Right cardiac atrium (tissue), 5 donors: ENCODE results near the gene DAAM2. TPM values are rescaled to one million over a fixed set of nuclear protein-coding genes. Genes with fewer than 3 reads are reported as not detected.

Experiments
- ATAC-seq, 2 donors: fragments of 200-7000 bp; cut with Tn5 transposase; one replicate each; pipeline versions ENCODE4 v1.8.0 to v1.9.1; 2020; ENCODE audit warnings: moderate library complexity in 2 of 2, mild to moderate bottlenecking in 1 of 2
- DNase-seq, 3 donors: peaks; one replicate each; pipeline ENCODE4 v3.0.0-alpha.2; 2020
- H3K27ac ChIP-seq: one replicate; pipeline ENCODE4 v1.5.1; 2013; ENCODE audit warnings: mild to moderate bottlenecking, low read length, control low read depth, moderate library complexity
- H3K27me3 ChIP-seq: one replicate; pipeline ENCODE4 v1.6.1; 2013; ENCODE audit not compliant: control insufficient read depth, insufficient read depth
- H3K4me1 ChIP-seq: one replicate; pipeline ENCODE4 v1.6.1; 2013; ENCODE audit warnings: low read length; ENCODE audit not compliant: control insufficient read depth, insufficient read depth
- H3K4me3 ChIP-seq: one replicate; pipeline ENCODE4 v1.5.1; 2013; ENCODE audit warnings: low read length, control low read depth
- H3K9me3 ChIP-seq: one replicate; pipeline ENCODE4 v1.6.1; 2013; ENCODE audit warnings: low read length; ENCODE audit not compliant: control insufficient read depth
- WGBS: extraction: QIAGEN DNeasy Blood & Tissue Kit; methylation state at CpG from one replicate; pipeline ENCODE4 v1.1.7; 2013; 5-methylcytosine and 5-hydroxymethylcytosine counted together
- intact Hi-C, 4 donors: fragments of 100-400 bp; cut with DNase I; formaldehyde crosslinking; loops; one replicate each; pipeline versions ENCODE4 v1.11.0 to v1.14.0; 2022 to 2023
- polyA plus RNA-seq: library from polyadenylated mRNA; stranded (reverse); fragments of 200-250 nt; gene quantifications from one replicate; pipeline ENCODE4 v1.2.3, GENCODE V29; 2013
- total RNA-seq, 4 donors: library from RNA; stranded (reverse); fragmentation: NEBNext Ultra II Directional; extraction: Animal tissue kit (Norgen Biotek cat#: 25700); gene quantifications; one replicate each; pipeline ENCODE4 v1.2.1, GENCODE V29; 2021
- donor health status: healthy with polysubstance abuse.
- donor health status: DM: no; HTN: yes; CAD: no.
- donor health status: DM: no; HTN: no; CAD: no.
- donor health status: DM: no; HTN: yes; CAD: no; lungs with severe emphysema.
- donor health status: DM: yes; HTN: yes; CAD: no.

DAAM2 gene
- total and polyA plus RNA-seq, 5 donors: 7.2 to 11.5 (median 9.9) TPM

DNA sequence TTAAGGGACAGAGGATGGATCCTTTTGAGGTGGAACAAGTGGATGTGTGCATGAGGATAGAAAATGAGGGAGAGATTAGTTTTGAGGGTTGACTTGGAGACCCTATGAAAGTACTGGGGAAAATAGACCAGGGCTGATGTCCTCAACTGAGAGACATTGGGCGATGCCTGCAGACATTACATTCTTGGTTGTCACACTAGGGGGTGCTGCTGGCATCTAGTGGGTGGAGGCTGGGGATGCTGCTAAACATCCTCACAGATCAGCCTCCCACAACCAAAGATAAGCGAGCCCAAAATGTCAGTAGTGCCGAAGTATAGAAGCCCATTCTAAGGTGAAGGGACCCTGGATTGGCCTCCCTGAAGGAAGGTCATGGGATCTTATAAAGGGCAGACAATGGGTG lies 78.8 kb downstream of the DAAM2 start:
- Histone ChIP-seq H3K4me3 (no peak overlapping the region), H3K9me3 (no peaks in the 10 kb centered on the region), H3K4me1 (no peaks in the 10 kb centered on the region), H3K27ac (no peak overlapping the region), H3K27me3 (no peaks in the 10 kb centered on the region)
- intact Hi-C loops: no loop called here
- DNase-seq: no peak
- 99% methylated on average over 3 of the region's 3 CpGs for WGBS
- ATAC-seq: no peak

DNA sequence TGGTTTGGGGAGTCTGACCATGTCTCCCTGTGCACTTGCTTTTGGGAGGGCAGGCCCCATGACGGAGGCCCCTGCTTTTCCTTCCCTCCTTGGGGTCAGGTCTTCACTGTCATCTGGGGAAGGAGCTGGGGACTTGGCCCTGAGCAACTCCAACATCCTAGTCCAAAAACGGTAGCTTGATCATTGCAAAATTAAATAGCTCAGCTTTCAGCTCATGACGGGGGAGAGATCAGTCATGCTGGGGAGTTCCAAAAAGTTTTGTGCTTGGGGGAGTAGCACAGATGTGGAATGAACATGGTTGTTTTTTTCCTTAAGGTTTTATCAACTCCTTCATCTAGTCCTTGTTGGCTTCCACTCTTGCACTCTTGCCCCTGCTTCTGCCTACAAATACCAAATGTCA lies 81.3 kb downstream of the DAAM2 start:
- 76% methylated on average over 3 of the region's 3 CpGs for WGBS
- no peak overlapping the region for H3K27ac ChIP-seq
- no peak for ATAC-seq

DNA sequence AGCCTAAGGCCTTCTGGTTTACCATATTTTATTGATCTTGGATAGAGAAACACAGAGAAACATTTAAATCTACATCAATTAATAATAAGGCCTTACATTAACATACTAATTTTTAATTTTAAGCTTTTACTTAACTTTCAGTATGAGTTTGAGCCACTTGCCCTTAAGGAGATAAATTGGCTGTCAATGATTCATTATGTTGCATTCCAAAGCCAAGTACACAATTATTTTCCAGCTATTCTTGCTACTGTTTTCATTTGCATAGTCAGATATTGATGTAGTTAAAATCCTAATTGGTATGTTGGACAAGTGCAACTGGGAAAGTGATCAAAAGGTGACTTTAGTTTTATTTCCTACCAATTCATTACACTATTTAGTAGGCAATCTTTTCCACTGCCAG lies 83.9 kb downstream of the DAAM2 start:
- H3K9me3 ChIP-seq: no peaks in the 10 kb centered on the region
- no peak for DNase-seq
- no peak for ATAC-seq
- H3K4me1 ChIP-seq: no peaks in the 10 kb centered on the region
- no peak overlapping the region for H3K27ac ChIP-seq
- no peak overlapping the region for H3K4me3 ChIP-seq
- intact Hi-C loops: no loop called here
- H3K27me3 ChIP-seq: no peaks in the 10 kb centered on the region

More for the DNA sequence above, 81.3 kb downstream of the DAAM2 start:
- H3K4me3 ChIP-seq: no peak overlapping the region
- no peaks in the 10 kb centered on the region for H3K27me3 ChIP-seq
- no peaks in the 10 kb centered on the region for H3K4me1 ChIP-seq
- no peak for DNase-seq
- H3K9me3 ChIP-seq: no peaks in the 10 kb centered on the region
- intact Hi-C loops: no loop called here

DNA sequence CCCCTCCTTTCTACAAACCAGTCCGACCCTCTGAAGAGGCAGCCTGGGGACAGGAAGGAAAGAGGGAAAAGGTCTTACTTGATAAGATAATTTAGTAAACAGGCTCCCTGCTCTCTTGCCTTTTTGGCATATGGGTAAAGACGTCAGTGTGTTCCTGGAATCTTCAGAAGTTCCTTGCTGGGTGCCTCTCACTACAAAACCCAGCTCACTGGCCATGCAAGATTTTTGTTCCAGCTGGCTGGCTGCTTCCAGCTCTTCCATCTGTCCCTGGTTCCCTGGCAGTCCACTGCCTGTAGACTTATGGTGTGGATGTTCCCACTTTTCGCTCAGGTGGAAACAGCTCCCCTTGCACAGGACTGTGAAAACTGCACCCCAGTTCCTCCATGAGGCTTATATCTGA lies 84.7 kb downstream of the DAAM2 start:
- DNase-seq (no peak), ATAC-seq (peak in 1 of 2 donors; percentile 20)
- Histone ChIP-seq H3K4me1 (no peaks in the 10 kb centered on the region), H3K27me3 (no peaks in the 10 kb centered on the region), H3K9me3 (no peaks in the 10 kb centered on the region), H3K27ac (no peak overlapping the region), H3K4me3 (no peak overlapping the region)
- WGBS: 54% methylated on average over 3 of the region's 3 CpGs
- intact Hi-C loops: no loop called here

DNA sequence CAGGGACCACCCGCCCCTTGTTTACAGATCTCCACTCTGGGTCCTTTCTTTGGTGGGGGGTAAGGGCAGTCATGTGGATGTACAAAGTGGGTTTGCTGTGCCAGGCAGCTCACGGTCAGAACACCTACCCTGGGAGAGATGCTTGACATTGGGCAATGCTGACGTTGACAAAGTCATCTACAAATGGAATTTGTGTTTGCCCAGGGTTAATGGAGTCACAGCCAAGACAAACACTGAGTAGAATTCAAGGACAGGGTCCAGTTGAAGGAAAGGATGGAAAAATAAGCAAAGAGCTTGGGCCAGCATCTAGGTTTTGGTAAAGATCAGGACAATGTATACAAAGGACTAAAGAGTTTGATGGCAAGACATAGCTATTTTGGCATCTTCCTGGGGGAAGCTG lies 87.4 kb downstream of the DAAM2 start:
- intact Hi-C loops: no loop called here
- 77% methylated on average over 3 of the region's 3 CpGs for WGBS
- Histone ChIP-seq H3K4me1 (peaks cover 7% of the 10 kb centered on the region), H3K4me3 (no peak overlapping the region), H3K27me3 (no peaks in the 10 kb centered on the region), H3K9me3 (no peaks in the 10 kb centered on the region), H3K27ac (no peak overlapping the region)
- DNase-seq (no peak), ATAC-seq (no peak)

DNA sequence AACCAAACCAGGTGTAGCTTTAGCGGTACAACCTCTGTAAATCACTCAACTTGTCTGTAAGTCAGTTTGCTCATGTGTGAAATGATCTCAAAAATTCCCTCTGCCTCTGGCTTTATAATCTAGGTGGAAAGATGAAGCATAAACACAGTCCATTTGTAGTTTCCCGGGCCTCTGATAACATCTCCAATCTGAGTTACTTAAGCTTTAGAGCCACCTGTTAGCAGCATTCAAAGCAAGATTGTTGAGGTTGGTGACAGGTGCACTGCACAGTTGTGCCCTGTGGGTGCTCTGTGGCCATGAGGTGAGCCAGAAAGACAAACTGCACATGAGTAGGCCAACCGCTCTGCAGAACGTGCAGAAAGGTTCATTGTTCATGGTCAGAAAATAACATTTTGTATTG lies 88.4 kb downstream of the DAAM2 start:
- no peak overlapping the region for H3K4me3 ChIP-seq
- ATAC-seq (no peak), DNase-seq (no peak)
- intact Hi-C loops: no loop called here
- no peak overlapping the region for H3K27ac ChIP-seq
- no peaks in the 10 kb centered on the region for H3K27me3 ChIP-seq
- WGBS: 86% methylated on average over 4 of the region's 4 CpGs
- H3K9me3 ChIP-seq: no peaks in the 10 kb centered on the region
- H3K4me1 ChIP-seq: peaks cover 7% of the 10 kb centered on the region

DNA sequence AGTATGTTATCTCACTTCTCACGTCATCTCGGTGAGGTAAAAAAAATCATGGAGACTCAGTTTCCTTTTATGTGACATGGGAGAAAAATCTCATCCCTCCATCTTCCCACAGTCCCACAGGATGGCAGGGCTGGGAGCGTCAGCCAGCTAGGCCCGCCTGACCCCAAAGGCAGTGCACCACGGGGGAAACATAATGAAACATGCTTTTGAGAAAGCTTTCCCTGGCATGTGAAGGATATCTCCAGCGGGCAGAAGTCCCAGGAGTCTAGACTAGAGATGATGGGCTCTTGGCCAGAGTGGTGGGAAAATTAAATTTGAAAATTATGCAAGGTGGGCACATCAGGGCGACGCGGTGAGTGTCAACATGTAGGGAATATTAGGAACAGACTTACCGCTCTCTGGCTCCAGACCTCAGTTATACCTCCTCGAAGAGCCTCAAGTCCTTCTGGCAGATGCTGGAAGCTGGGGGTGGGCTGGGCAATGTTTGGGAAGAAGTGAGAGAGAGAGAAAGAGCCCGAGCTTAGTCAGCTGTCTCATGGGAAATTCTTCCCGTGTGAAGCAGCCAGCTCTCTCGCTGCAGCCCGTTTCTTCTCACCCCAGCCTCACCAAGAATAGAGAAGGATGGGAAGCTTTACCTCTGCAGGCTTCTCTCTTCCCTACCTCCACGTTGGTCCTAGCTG lies 89.8 kb downstream of the DAAM2 start:
- Histone ChIP-seq H3K9me3 (no peaks in the 10 kb centered on the region), H3K4me1 (peaks cover 7% of the 10 kb centered on the region), H3K27me3 (no peaks in the 10 kb centered on the region), H3K4me3 (no peak overlapping the region), H3K27ac (peak overlapping the region; percentile 41)
- ATAC-seq (peak; percentile 12 to 36), DNase-seq (peak in 2 of 3 donors; percentile 56 to 74)
- intact Hi-C loops: no loop called here
- 51% methylated on average over 16 of the region's 16 CpGs for WGBS

DNA sequence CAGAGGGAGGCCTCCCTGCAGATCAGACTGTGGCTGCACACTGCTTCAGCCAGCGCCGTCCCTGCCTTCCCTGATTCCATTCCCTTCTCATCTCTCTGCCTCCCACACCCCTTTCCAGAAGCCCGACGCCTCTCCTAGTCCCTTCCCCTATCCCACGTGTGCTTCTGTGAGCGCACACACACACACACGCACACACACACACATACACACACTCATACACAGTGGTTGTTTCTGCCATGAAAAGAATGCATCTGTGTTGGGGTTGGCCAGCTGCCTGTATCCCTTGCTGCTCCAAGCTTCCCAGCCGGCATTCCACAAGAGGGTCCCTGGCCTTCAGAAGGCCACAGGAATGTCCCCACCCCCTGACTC lies 90.3 kb downstream of the DAAM2 start:
- intact Hi-C loops: no loop called here
- no peaks in the 10 kb centered on the region for H3K9me3 ChIP-seq
- H3K27ac ChIP-seq: no peak overlapping the region
- WGBS: 21% methylated on average over 8 of the region's 8 CpGs
- peak; percentile 63 to 75 for ATAC-seq
- H3K27me3 ChIP-seq: no peaks in the 10 kb centered on the region
- peak; percentile 58 to 88 (median 80) for DNase-seq
- H3K4me3 ChIP-seq: no peak overlapping the region
- peaks cover 9% of the 10 kb centered on the region for H3K4me1 ChIP-seq

DNA sequence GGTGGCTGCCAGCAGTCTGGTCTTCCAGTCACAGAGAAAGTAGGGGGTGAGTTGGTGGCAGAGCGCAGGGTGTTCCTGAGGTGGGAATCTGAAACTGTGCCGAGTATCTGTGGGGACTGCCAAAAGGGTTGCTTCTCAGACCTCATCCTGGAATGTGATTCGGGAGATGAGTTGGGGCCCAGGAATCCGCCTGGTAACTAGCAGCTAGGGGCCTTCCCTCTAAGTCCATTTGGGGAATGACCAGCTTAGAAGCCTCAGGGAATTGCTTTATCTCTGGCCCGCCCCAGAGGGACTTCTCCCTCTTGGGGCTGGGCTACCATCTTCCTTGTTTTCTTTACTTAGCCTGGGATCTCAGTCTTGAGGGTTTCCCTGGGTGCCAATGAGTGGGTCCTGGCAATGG lies 92.5 kb downstream of the DAAM2 start:
- Histone ChIP-seq H3K4me1 (peaks cover 18% of the 10 kb centered on the region), H3K9me3 (no peaks in the 10 kb centered on the region), H3K27me3 (no peaks in the 10 kb centered on the region), H3K27ac (no peak overlapping the region), H3K4me3 (no peak overlapping the region)
- no peak for DNase-seq
- intact Hi-C loops: no loop called here
- ATAC-seq: no peak
- 73% methylated on average over 5 of the region's 5 CpGs for WGBS

DNA sequence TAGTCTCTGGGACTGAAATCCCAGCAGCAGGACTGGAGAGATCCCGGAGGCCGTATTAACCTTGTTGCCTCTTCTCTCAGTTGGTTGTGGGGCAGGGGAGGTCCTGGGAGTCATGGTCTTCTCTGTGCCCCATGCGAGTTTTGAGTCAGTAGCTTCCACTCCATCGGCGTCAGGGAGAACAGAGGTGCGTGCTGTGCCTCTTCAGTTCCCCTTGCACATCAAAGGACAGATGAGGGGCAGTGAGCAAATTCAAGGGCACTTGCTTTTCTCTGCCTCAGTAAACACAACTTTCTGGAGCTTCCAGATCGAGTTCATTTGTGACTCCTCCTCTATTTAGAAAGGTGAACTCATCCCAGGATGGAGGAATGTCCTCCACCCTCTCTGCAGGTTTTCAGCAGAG lies 93.5 kb downstream of the DAAM2 start:
- Histone ChIP-seq H3K27ac (no peak overlapping the region), H3K4me3 (no peak overlapping the region), H3K27me3 (no peaks in the 10 kb centered on the region), H3K4me1 (peaks cover 18% of the 10 kb centered on the region), H3K9me3 (no peaks in the 10 kb centered on the region)
- 88% methylated on average over 7 of the region's 7 CpGs for WGBS
- intact Hi-C loops: no loop called here
- no peak for DNase-seq
- ATAC-seq: no peak

DNA sequence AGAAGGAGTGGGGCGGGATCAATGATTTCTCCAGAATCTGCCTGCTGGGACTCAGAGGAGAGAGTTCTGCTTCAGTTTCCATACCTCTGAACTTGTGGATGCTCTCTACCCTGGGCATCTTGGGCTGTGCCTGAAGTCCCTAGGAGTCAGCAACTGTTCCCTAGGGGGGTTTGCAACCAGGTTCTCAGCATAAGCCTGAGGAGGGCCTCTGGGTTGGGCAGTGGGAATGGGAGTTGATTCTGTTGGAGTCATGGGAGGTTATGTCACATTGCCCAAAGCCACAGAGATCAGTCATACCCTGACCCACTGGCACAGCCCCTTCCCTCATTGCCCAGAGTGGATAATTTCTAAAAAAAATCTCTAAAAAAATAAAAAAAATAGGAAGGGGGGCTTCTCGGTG lies 94.7 kb downstream of the DAAM2 start:
- Histone ChIP-seq H3K27ac (peak overlapping the region; percentile 17), H3K4me3 (no peak overlapping the region), H3K27me3 (no peaks in the 10 kb centered on the region), H3K4me1 (peaks cover 20% of the 10 kb centered on the region), H3K9me3 (no peaks in the 10 kb centered on the region)
- ATAC-seq (no peak), DNase-seq (no peak)
- intact Hi-C loops: no loop called here
- WGBS: 47% methylated on average over 2 of the region's 2 CpGs
